Loucy (cell line): ENCODE measurements around the gene MXRA5.

Experiments
- CTCF ChIP-seq: fragments of 200-600 bp; sonication (generic); conservative IDR thresholded peaks from 2 replicates; pipeline ENCODE4 v1.5.1; 2014; ENCODE audit warnings: mild to moderate bottlenecking, antibody characterized with exemption, low read length
- EZH2phosphoT487 ChIP-seq: fragments of 200-600 bp; IDR thresholded peaks from 2 replicates; pipeline ENCODE4 v1.6.1; 2018; ENCODE audit warnings: antibody characterized with exemption, mild to moderate bottlenecking, moderate library complexity, borderline replicate concordance

GRCh38 chrX:3362956-3363355, 16.5 kb upstream of the MXRA5 start:
- TF ChIP-seq CTCF (no peak), EZH2phosphoT487 (no peak)
